ENCODE results near the gene ARFIP2. TPM values are rescaled to one million over a fixed set of nuclear protein-coding genes. Genes with fewer than 3 reads are reported as not detected.

ARFIP2 gene
- polyA plus RNA-seq, 4 donors: 48.5 to 68.8 (median 64.1) TPM

GRCh38 chr11:6480299-6480914, 724 bp downstream of the ARFIP2 start:
- DNase-seq (peak in 1 of 2 donors; percentile 22), FAIRE-seq (no peak)
- 46 to 63% (median 51%) methylated on average over 9 of the region's 9 CpGs for WGBS, 3 donors
- H3K36me3 ChIP-seq (ENCODE audit: control insufficient read depth in 3 of 3, insufficient read depth in 2 of 3, low read depth in 1 of 3, low read length in 3 of 3): peaks cover 0 to 45% (median 4%) of the 10 kb centered on the region in 3 donors
- no peaks in the 10 kb centered on the region for H3K9me3 ChIP-seq (ENCODE audit: control insufficient read depth in 2 of 2, insufficient read depth in 1 of 2, low read depth in 1 of 2, low read length in 1 of 2)
- H3K27ac ChIP-seq (ENCODE audit: low read depth in 1 of 3, low read length in 2 of 3): peak overlapping the region; percentile 50 to 98 (median 96)
- no peaks in the 10 kb centered on the region for H3K27me3 ChIP-seq (ENCODE audit: control insufficient read depth in 3 of 3, insufficient read depth in 3 of 3, low read length in 3 of 3)
- H3K4me3 ChIP-seq (ENCODE audit: low read depth in 1 of 3, low read length in 3 of 3): peak overlapping the region; percentile 45 to 73 (median 66)
- peaks cover 1 to 25% (median 18%) of the 10 kb centered on the region in 3 donors for H3K4me1 ChIP-seq (ENCODE audit: control insufficient read depth in 3 of 3, insufficient read depth in 2 of 3, low read depth in 1 of 3, low read length in 2 of 3)

GRCh38 chr11:6476571-6476970, 4.6 kb downstream of the ARFIP2 start:
- Histone ChIP-seq H3K4me1 (ENCODE audit: control insufficient read depth in 3 of 3, insufficient read depth in 2 of 3, low read depth in 1 of 3, low read length in 2 of 3) (peaks cover 0 to 33% (median 16%) of the 10 kb centered on the region in 3 donors), H3K9me3 (ENCODE audit: control insufficient read depth in 2 of 2, insufficient read depth in 1 of 2, low read depth in 1 of 2, low read length in 1 of 2) (no peaks in the 10 kb centered on the region), H3K4me3 (ENCODE audit: low read depth in 1 of 3, low read length in 3 of 3) (no peak overlapping the region), H3K27ac (ENCODE audit: low read depth in 1 of 3, low read length in 2 of 3) (peak overlapping the region in 1 of 3 donors; percentile 32), H3K36me3 (ENCODE audit: control insufficient read depth in 3 of 3, insufficient read depth in 2 of 3, low read depth in 1 of 3, low read length in 3 of 3) (peaks cover 0 to 38% (median 2%) of the 10 kb centered on the region in 3 donors), H3K27me3 (ENCODE audit: control insufficient read depth in 3 of 3, insufficient read depth in 3 of 3, low read length in 3 of 3) (no peaks in the 10 kb centered on the region)
- DNase-seq (no peak), FAIRE-seq (no peak)
- 92 to 100% (median 95%) methylated on average over 4 of the region's 4 CpGs for WGBS, 3 donors

GRCh38 chr11:6475936-6476335, 5.2 kb downstream of the ARFIP2 start:
- FAIRE-seq (no peak), DNase-seq (peak; percentile 37 to 51)
- WGBS, 3 donors: 41 to 70% (median 44%) methylated on average over 4 to 5 of the region's 5 CpGs
- Histone ChIP-seq H3K27ac (ENCODE audit: low read depth in 1 of 3, low read length in 2 of 3) (peak overlapping the region; percentile 9 to 30 (median 14)), H3K4me3 (ENCODE audit: low read depth in 1 of 3, low read length in 3 of 3) (no peak overlapping the region), H3K9me3 (ENCODE audit: control insufficient read depth in 2 of 2, insufficient read depth in 1 of 2, low read depth in 1 of 2, low read length in 1 of 2) (no peaks in the 10 kb centered on the region), H3K27me3 (ENCODE audit: control insufficient read depth in 3 of 3, insufficient read depth in 3 of 3, low read length in 3 of 3) (no peaks in the 10 kb centered on the region), H3K4me1 (ENCODE audit: control insufficient read depth in 3 of 3, insufficient read depth in 2 of 3, low read depth in 1 of 3, low read length in 2 of 3) (peaks cover 3 to 33% (median 20%) of the 10 kb centered on the region in 3 donors), H3K36me3 (ENCODE audit: control insufficient read depth in 3 of 3, insufficient read depth in 2 of 3, low read depth in 1 of 3, low read length in 3 of 3) (peaks cover 0 to 38% (median 2%) of the 10 kb centered on the region in 3 donors)

GRCh38 chr11:6474806-6475500, 6.2 kb downstream of the ARFIP2 start:
- 24 to 65% (median 45%) methylated on average over 3 of the region's 3 CpGs for WGBS, 3 donors
- Histone ChIP-seq H3K4me1 (ENCODE audit: control insufficient read depth in 3 of 3, insufficient read depth in 2 of 3, low read depth in 1 of 3, low read length in 2 of 3) (peaks cover 4 to 33% (median 15%) of the 10 kb centered on the region in 3 donors), H3K9me3 (ENCODE audit: control insufficient read depth in 2 of 2, insufficient read depth in 1 of 2, low read depth in 1 of 2, low read length in 1 of 2) (no peaks in the 10 kb centered on the region), H3K27me3 (ENCODE audit: control insufficient read depth in 3 of 3, insufficient read depth in 3 of 3, low read length in 3 of 3) (no peaks in the 10 kb centered on the region), H3K36me3 (ENCODE audit: control insufficient read depth in 3 of 3, insufficient read depth in 2 of 3, low read depth in 1 of 3, low read length in 3 of 3) (peaks cover 0 to 38% (median 2%) of the 10 kb centered on the region in 3 donors), H3K4me3 (ENCODE audit: low read depth in 1 of 3, low read length in 3 of 3) (peak overlapping the region in 1 of 3 donors; percentile 59), H3K27ac (ENCODE audit: low read depth in 1 of 3, low read length in 2 of 3) (peak overlapping the region; percentile 86 to 95 (median 94))
- FAIRE-seq (no peak), DNase-seq (peak; percentile 26 to 27)

- H3K27me3 ChIP-seq (ENCODE audit: control insufficient read depth in 3 of 3, insufficient read depth in 3 of 3, low read length in 3 of 3): no peaks in the 10 kb centered on the region
- H3K27ac ChIP-seq (ENCODE audit: low read depth in 1 of 3, low read length in 2 of 3): peak overlapping the region; percentile 86 to 95 (median 94)
- no peaks in the 10 kb centered on the region for H3K9me3 ChIP-seq (ENCODE audit: control insufficient read depth in 2 of 2, insufficient read depth in 1 of 2, low read depth in 1 of 2, low read length in 1 of 2)
- peak overlapping the region; percentile 20 to 59 (median 57) for H3K4me3 ChIP-seq (ENCODE audit: low read depth in 1 of 3, low read length in 3 of 3)
- WGBS, 3 donors: 20 to 37% (median 27%) methylated on average over 7 of the region's 7 CpGs
- DNase-seq (no peak), FAIRE-seq (no peak)
- H3K36me3 ChIP-seq (ENCODE audit: control insufficient read depth in 3 of 3, insufficient read depth in 2 of 3, low read depth in 1 of 3, low read length in 3 of 3): peaks cover 0 to 33% (median 2%) of the 10 kb centered on the region in 3 donors
- peaks cover 4 to 36% (median 13%) of the 10 kb centered on the region in 3 donors for H3K4me1 ChIP-seq (ENCODE audit: control insufficient read depth in 3 of 3, insufficient read depth in 2 of 3, low read depth in 1 of 3, low read length in 2 of 3)
Observed at GRCh38 chr11:6474413-6474792, 6.7 kb downstream of the ARFIP2 start.

GRCh38 chr11:6473451-6474412, 7.4 kb downstream of the ARFIP2 start, which contains the start of gene TRIM3:
Gene TRIM3 (minus strand): TSS chr11:6473941. CDS start chr11:6465695, 8,246 bp downstream.
- FAIRE-seq (no peak), DNase-seq (peak; percentile 89 to 93)
- no peaks in the 10 kb centered on the region for H3K9me3 ChIP-seq (ENCODE audit: control insufficient read depth in 2 of 2, insufficient read depth in 1 of 2, low read depth in 1 of 2, low read length in 1 of 2)
- WGBS, 3 donors: 1 to 2% (median 2%) methylated on average over 38 to 87 of the region's 87 CpGs
- peaks cover 4 to 42% (median 13%) of the 10 kb centered on the region in 3 donors for H3K4me1 ChIP-seq (ENCODE audit: control insufficient read depth in 3 of 3, insufficient read depth in 2 of 3, low read depth in 1 of 3, low read length in 2 of 3)
- H3K36me3 ChIP-seq (ENCODE audit: control insufficient read depth in 3 of 3, insufficient read depth in 2 of 3, low read depth in 1 of 3, low read length in 3 of 3): peaks cover 0 to 27% (median 2%) of the 10 kb centered on the region in 3 donors
- peak within 1 kb of the TSS; percentile 59 to 94 (median 60) for H3K4me3 ChIP-seq (ENCODE audit: low read depth in 1 of 3, low read length in 3 of 3)
- H3K27ac ChIP-seq (ENCODE audit: low read depth in 1 of 3, low read length in 2 of 3): peak within 1 kb of the TSS; percentile 86 to 95 (median 94)
- H3K27me3 ChIP-seq (ENCODE audit: control insufficient read depth in 3 of 3, insufficient read depth in 3 of 3, low read length in 3 of 3): no peaks in the 10 kb centered on the region

- FAIRE-seq (no peak), DNase-seq (no peak)
- Histone ChIP-seq H3K9me3 (ENCODE audit: control insufficient read depth in 2 of 2, insufficient read depth in 1 of 2, low read depth in 1 of 2, low read length in 1 of 2) (no peaks in the 10 kb centered on the region), H3K36me3 (ENCODE audit: control insufficient read depth in 3 of 3, insufficient read depth in 2 of 3, low read depth in 1 of 3, low read length in 3 of 3) (peaks cover 0 to 19% (median 2%) of the 10 kb centered on the region in 3 donors), H3K4me3 (ENCODE audit: low read depth in 1 of 3, low read length in 3 of 3) (peak overlapping the region; percentile 59 to 94 (median 60)), H3K4me1 (ENCODE audit: control insufficient read depth in 3 of 3, insufficient read depth in 2 of 3, low read depth in 1 of 3, low read length in 2 of 3) (peaks cover 4 to 45% (median 13%) of the 10 kb centered on the region in 3 donors), H3K27me3 (ENCODE audit: control insufficient read depth in 3 of 3, insufficient read depth in 3 of 3, low read length in 3 of 3) (no peaks in the 10 kb centered on the region), H3K27ac (ENCODE audit: low read depth in 1 of 3, low read length in 2 of 3) (no peak overlapping the region)
- 46 to 70% (median 55%) methylated on average over 1 of the region's 1 CpG for WGBS, 3 donors
Observed at GRCh38 chr11:6472934-6473333, 8.2 kb downstream of the ARFIP2 start.
